ENCODE measurements around the gene CERCAM.
A peak's percentile ranks its signal among the peaks of the same experiment; 100 is the strongest.
"Not testable (repeated sequence)": the region's sequence is repeated elsewhere in the genome, so short reads cannot be mapped to it uniquely, and the experiment has no call there.

CERCAM gene

GRCh38 chr9:128393970-128394369 lies 26.7 kb upstream of the CERCAM start:
- no peak for DNase-seq

GRCh38 chr9:128394379-128395168 lies 26.1 kb upstream of the CERCAM start:
- DNase-seq = no peak

DNA sequence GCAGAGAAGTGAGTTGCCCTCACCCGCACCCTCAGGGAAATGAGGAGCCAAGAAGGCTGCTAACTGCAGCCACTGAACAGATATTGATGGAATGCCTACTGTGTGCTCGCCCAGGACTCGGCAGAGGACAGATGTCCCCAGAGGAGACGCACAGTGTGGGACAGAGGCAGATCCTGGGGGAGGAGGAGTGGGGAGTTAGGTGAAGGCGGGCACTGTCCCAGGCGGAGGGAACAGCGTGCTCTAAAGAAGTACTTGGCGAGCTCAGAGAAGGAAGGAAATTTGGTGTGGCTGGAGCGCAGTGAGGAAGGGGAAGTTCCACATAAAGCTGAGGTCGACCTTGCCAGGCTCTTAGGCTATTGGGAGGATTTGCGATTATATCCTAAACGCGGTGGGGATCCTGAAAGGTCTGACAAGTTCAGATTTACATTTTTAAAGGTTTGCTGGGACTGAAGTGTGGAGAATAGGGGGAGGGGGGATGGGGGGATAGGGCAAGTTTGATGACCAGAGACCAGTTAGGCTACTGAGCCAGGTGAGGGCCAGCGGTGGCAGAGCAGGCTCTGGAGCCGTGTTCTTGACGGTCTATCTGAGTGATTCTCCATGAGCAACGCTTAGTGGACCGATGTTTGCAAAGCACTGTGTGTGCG lies 23.6 kb upstream of the CERCAM start:
- DNase-seq = no peak

- no peak for DNase-seq
Observed at GRCh38 chr9:128397831-128398230, 22.8 kb upstream of the CERCAM start.

DNA sequence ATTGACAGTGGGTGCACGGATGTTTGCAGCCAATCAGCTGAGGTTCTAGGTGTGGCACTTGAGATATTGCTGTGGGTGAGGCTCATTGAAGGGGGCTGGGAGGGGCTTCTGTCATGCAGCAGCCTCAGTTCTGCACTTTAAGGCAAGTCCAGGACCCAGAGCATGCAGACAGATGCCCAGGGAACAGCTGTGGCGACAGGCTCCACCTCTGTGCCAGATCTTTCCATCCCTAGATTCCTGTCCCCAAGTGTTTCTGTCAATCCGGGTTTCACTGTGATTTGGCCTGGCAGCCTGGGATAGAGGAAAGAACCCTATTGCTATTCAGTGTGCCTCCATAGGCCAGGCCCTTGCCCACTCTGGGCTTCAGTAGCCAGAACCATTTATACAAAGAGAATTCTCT lies 20.8 kb upstream of the CERCAM start:
- no peak for DNase-seq

DNA sequence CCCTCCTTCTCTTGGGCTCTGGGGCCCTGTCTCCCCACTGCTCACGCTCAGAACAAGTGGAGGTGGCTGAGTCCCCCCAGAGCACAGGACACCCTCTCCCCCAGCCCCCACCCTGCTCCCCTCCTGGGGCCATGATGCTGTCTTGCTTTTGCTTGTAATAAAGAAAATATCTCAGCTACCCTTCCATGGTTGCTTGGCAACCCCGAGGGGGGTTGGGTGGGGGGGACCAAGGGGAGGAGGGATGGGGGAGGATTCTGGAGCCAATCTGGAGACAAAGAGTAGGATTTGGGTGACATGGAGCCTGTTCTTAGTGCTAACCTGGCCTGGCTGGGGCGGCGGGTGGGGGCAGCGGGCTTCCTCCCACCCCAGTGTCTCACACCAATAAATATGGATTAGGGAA lies 16.1 kb upstream of the CERCAM start:
- DNase-seq = no peak

- no peak for DNase-seq
Observed at GRCh38 chr9:128405077-128405779, 15.4 kb upstream of the CERCAM start.

DNA sequence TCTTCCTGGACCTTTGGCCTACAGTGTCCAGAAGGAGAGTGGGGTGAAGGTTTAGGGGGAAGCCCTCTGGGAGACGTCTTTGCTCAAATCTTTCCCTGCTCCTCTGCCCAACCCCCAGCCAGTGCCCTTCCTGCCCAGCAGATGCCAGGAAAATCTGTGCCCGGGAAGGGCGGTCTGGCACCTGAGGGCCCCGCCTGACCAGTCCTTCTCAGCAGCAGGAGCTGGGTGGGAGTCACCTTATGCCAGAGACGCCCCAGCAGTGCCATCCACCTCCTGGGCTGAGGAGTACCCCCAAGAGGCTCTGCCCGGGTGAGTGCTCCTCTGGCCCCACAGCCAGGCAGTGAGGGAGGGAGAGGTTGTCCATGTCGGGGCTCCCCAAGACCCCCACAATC lies 14.9 kb upstream of the CERCAM start:
- no peak for DNase-seq

GRCh38 chr9:128406848-128407391 lies 13.7 kb upstream of the CERCAM start:
- no peak for DNase-seq

DNA sequence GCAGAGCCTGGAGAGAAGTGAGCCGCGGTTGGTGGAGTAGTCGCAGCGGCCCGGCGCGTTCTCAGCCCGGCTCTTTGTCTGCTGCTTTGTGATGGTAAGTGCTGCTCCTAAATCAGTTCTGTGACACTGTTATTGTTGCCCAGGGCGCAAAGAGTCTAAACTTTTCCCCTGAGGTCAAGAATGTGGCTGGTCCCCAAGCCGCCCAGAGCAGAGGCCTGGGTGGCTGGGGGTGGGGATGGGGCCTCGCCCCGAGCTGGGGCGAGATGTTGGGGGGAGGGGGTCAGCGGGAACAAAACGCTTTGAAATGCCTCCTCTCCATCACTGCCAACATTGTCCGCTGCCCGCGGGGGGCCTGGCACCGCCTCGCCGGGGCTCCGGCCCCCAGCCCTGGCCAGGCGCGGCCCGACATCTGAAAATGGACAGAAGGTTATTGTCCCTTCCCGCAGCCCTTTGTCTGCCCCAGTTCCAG lies 11.7 kb upstream of the CERCAM start:
- DNase-seq = no peak

GRCh38 chr9:128409450-128409849 lies 11.2 kb upstream of the CERCAM start:
- DNase-seq = no peak

DNA sequence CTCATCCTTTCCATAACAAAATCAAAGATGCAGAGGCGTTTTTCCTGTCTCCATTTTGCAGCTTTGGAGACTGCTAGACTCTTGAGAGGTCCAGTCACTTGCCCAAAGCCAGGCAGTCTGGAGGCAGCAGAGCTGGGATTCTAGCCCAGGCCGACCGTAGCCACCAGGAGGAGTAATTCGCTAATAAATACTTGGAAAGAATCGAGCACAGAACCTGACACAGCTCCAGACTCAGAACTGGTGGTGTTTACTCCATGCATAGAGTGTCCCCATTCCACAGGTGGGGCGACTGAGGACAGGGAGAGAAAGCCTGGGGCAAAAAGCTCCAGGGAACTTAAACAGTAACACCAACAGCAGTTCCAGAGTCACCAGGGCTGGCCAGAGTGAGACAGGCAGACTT lies 10.7 kb upstream of the CERCAM start:
- no peak for DNase-seq

DNA sequence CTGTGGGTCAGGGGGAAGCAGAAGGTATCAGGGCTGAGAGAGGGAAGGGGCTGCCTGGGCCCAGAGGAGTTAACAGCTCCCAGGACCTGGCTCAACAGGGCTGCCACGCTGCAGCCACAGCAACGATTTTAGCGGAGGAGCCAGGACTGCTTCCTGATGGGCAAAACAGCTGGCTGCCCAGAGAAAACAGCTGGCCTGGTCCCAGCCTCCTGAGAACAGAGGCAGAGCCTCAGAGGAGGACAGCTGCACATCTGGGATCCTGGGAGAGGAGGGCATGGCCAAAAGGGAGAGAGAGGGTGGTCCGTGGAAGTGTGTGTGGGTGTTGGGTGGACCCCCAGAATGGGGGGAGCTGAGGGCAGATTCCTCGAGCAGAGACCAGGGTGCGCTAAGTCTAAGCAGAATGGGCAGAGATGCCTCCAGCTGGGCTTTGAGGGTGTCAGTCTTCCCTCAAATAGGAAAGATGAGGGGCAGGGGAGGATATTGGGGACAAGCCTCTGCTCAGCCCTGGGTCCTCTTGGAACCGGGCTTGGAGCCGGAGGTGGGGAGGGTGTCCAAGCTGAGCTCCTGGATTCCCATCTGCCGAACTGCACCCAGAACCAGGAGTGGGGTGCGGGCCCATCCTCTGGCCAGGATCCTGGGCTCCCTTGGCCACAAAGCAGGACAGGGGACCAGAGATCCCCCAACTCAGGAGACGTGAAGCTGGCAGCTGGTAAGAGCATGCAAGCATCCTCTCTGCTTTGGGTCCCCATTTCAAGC lies 9.1 kb upstream of the CERCAM start:
- DNase-seq = no peak

- peak; percentile 55 to 69 for DNase-seq
Observed at GRCh38 chr9:128412120-128412790, 8.4 kb upstream of the CERCAM start.

GRCh38 chr9:128413728-128414127 lies 6.9 kb upstream of the CERCAM start:
- not testable (repeated sequence) for DNase-seq

- no peak for DNase-seq
Observed at GRCh38 chr9:128414461-128414860, 6.2 kb upstream of the CERCAM start.

DNA sequence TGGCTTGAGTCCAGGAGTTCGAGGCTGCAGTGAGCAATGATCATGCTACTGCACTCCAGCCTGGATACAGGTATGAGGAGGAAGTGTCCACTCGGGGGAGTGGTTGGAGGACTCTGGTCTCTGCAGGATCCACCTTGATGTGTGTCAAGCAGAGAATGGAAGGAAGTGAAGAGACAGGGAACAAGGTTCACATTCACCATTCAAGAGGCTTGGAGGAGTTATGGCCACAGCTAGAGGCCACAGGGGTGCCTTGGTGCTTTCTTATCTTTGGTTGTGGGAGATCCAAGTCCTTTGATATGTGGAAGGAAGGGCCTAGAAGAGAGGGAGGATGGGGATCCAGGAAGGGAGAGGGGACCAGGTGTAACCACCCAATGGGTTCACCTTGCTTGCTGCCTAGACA lies 5.4 kb upstream of the CERCAM start:
- DNase-seq = no peak

GRCh38 chr9:128416014-128416413 lies 4.6 kb upstream of the CERCAM start:
- no peak for DNase-seq

- no peak for DNase-seq
Observed at GRCh38 chr9:128416432-128417019, 4.1 kb upstream of the CERCAM start.

DNA sequence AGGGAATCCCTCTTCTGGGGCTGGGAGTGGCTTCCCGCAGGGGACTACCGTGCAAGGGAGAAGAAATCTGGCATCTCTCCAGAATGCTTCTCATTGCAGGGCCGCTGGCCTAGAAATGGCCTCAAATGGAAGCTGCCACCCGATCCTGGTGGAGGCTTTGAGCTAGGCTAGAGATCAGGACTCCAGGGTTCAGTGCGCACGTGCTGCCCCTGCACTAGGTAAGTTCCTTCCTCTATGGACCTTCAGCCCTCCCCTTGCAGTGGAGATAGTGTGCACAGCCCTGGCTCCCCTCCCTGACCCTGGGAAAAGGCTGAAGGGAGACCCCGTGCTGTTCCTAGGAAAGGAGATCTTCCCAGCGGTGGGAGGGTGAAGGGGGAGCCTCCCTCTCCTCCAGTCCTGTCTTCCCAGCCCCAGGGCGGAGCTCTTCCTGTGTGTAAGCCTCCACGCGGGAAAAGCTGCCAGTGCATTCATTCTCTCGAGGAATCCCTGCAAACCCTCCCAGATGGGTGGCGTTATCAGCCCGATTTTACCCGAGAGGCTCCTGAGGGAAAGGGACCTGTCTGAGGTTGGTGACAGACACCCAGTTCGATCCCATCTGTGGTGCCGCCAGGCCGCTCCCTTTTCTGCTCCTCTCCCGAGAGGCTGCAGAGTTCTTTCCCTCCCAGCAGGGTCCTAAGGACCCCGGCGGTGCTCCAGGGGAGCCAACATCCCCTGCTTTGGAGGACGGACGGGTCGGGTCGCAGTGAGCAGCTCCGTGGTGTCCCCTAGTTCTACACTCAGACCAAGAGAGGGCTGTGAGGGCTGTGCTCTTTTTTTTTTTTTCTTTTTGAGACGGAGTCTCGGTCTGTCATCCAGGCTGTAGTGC lies 1.4 kb upstream of the CERCAM start:
- DNase-seq = peak in 1 of 2 experiments; percentile 21
